GM21423 (cell line): ENCODE measurements around the gene GMDS.

Experiments used
- ATAC-seq: cut with Tn5 transposase; IDR thresholded peaks from one replicate; pipeline ENCODE4 v1.9.1; 2021; ENCODE audit warnings: mild to moderate bottlenecking, moderate library complexity; ENCODE audit not compliant: unreplicated experiment

The GMDS gene

DNA sequence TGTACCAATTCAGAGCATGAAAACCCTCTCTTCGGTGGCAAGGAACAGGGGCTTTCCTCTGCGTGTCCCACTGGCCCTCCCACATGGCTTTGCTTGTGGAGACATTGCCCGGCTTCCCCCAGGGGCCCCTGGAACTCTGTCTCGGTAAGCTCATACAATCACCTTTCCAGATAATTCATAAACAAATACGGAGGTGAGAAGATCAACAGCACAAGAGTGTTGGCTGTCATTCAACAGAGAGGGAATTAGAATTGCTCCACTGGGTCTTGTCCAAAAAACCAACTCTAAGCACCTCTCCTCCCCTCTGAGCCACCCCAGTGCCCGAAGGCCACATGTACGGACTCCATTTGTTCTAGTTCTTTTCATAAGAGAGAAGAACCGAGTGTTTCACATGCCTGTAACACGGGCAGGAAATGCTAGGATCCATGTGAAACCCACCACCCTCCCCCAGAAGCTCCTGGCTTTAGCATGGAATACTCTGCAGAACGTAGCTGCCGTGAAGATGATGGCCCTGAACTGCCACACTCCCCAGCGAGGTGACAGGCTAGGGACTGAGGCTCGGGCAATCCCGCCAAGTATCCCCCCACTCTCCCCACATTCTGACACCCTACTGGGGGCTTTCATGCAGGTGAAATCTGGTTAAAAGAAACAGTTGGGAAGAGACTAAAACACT is 660.3 kb downstream of the GMDS start:
- no peak for ATAC-seq

DNA sequence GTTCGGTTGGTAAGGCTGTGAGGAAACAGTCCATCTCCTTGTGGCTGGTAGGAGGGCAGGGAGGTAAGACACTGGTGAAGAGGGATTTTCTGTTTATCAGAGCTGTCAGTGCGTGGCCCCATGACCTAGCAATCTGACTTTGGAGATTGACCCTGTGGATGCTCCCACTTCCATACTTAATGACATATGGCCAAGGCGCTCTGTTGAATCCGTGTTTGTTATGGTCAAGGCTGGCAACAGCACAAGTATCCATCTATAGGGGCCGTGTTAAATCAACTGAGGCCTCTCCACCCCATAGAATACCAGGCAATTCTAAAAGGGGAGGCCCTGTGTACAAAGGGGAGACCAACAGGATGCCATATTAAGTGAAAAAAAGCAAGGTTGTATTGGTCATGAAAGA is 661.3 kb downstream of the GMDS start:
- ATAC-seq, result no peak

- no peak for ATAC-seq
Observed at GRCh38 chr6:1581120-1581991, 664.0 kb downstream of the GMDS start.

- ATAC-seq, result no peak
Observed at GRCh38 chr6:1580585-1580984, 664.8 kb downstream of the GMDS start.

GRCh38 chr6:1580109-1580508 is 665.3 kb downstream of the GMDS start:
- no peak for ATAC-seq

GRCh38 chr6:1579096-1579495 is 666.3 kb downstream of the GMDS start:
- no peak for ATAC-seq

DNA sequence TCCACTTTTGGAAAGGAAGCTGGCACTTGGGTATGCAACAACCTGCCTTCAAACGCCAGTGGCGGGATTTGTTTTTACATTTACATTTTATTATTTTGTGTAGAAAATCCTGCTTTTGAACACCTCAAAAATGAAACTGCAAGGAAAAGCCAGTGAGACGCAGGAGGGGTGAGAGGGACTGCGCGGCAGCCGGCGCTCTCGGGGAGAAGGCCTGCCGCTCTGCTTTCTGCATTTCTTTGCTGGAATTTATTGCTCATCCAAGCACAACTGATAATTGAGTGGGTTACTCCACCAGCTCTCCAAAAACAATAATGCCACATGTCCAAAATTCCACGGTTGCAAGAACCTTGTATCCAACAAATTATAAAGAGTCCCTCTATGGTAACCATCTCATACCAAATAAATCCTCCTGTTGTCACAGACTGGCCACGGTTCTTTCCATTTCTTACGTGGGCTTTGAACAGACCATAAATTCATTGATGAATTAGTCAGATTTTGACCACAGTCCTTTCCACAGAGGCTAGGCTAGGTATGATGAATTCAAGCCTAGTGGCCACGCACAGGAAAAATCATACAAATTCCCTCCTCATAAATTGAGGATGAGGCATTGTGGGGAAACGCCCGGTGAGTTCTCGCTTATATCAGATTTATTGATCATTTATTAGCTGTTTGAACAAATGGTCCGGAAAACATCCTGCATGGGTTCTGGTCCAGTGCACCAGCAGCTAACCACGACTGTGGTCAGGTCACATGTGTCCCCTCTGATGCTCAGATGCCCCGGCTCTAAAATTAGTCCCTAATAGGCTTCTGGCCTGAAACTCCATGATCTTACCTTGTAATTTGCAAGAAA is 667.3 kb downstream of the GMDS start:
- ATAC-seq, result no peak

DNA sequence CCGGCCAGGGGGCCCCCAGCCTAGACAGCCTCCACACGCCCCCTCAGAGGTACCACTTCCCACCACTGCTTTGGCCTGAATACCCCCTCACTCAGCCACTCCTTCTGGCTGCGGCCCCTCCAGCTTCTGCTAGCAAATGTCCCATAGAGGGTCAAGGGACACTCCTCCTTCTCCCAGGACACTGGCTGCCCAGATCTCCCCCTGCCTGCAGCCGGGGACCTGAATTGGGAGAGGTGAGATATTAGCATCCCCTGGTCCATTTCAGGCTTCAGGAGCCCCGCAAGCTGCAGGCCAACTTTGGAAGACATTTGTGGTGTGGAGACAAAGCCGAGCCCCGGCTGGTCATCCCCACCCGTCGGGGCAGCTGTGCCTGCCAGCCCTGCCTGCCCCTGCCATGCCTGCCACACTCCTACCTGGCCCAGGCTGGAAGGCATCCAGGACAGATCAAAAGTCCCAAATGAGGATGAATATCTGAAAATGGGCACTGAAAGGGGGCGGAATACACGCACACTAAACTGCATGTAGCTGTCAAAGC is 668.2 kb downstream of the GMDS start:
- no peak for ATAC-seq

DNA sequence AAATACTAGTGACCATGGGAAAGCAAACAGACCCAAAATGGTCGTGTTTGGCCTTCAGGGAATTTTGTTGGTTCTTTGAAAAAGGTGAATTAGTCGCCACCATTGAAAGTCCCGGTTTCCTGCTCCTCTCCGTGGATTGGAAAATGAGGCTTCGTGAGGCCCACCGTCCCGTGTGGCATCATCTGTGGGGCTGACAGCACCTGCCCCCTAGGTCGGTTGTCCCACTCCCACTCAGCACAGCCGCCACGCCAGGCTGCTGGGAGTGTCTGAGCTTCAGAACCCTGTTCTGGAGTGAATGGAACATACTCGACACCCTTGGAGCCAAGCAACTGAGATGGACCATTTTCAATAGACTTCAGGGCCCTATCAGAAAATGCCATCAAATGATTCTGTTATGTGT is 668.7 kb downstream of the GMDS start:
- ATAC-seq, result no peak

- no peak for ATAC-seq
Observed at GRCh38 chr6:1576166-1576565, 669.2 kb downstream of the GMDS start.

DNA sequence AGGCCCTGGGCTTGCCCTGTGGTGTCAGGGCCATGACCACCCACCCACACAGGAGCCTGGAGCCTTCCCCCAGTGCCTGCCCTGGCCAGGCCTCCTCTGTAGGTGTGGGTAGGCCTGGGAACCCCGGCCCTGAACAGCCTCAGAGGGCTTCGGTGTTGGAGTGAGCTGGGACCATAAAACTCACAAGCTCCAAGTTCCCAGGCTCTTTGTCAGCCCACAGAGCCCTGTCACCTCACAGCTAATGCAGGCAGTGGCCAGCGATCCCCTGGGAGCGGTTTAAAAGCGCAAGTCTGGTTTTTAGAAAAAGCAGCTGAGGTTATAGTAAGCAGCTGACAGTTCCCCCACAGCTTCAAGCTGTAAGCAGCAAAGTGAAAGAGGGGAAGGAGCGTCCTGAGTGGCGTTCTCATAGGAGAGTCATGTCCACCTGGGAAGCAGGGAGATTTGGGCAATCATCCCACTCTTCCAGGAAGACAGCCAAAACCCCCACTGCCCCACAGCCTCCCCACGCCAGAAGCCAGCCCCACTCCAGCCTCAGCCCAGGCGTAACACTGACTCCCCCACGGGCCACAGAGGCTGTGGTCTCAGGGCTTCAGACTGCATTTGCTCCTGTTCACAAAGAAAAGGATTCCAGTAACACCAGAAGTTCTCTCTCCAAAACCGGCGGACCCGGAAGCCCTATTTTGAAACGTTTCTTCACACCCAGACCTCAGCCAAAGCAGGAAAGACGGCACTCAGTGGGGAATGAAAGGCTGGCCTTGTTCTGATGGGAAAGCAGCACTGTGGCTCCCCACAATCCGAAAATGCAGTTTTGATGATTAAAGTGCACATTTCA is 670.0 kb downstream of the GMDS start:
- no peak for ATAC-seq

DNA sequence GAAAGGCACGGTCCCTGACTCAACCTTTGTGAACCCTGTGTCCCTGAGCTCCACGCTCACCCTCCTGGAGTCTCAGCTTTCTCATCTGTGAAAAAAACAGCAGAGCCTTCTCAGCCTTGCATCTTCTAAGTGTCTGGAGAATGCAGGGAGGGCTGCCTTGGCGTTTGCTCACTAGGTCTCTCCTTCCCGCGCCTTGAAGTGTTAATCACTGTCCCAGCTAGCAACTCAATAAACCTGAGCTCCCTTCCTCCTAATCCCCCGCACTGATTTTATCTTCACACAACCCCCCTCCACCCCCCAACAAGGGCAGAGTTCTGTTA is 670.6 kb downstream of the GMDS start:
- no peak for ATAC-seq

- ATAC-seq, result no peak
Observed at GRCh38 chr6:1574083-1574761, 671.2 kb downstream of the GMDS start.
